Caco-2 (cell line): Measurements from ENCODE around the gene SDCCAG8. TPM values are rescaled to one million over a fixed set of nuclear protein-coding genes. Genes with fewer than 3 reads are reported as not detected.

Experiments
- BruUV-seq: library from RNA; stranded (reverse); fragments of 400-500 nt; replicated peaks from 2 replicates; lab custom pipeline; 2021; lab: Mats Ljungman, UMichigan
- CTCF ChIA-PET: fragments of 300-600 bp; sonication (Branson Sonifier 250); formaldehyde crosslinking; loops from one replicate; lab custom pipeline; 2022; ENCODE audit warnings: antibody characterized with exemption; lab: Charles Lee
- POLR2A ChIA-PET: fragments of 300-600 bp; sonication (Branson Sonifier 250); formaldehyde crosslinking; loops from one replicate; lab custom pipeline; 2022; ENCODE audit warnings: antibody characterized with exemption; lab: Charles Lee
- DNase-seq, 2 experiments: peaks; one replicate each; pipeline versions ENCODE4 v3.0.0 to v3.0.0-alpha.2; 2020 to 2022
- H3K27me3 ChIP-seq: replicated peaks from 2 replicates; pipeline ENCODE4 v1.6.0; 2011; ENCODE audit warnings: low read length; ENCODE audit not compliant: control insufficient read depth, insufficient read depth
- H3K36me3 ChIP-seq: 2 replicates; pipeline ENCODE4 v1.5.1; 2011; ENCODE audit warnings: low read length; ENCODE audit not compliant: control insufficient read depth, insufficient read depth
- H3K4me1 ChIP-seq: fragments of 250-450 bp; sonication (Bioruptor Pico); 2 replicates; pipeline ENCODE4 v1.5.1; 2020; ENCODE audit warnings: mild to moderate bottlenecking
- H3K4me3 ChIP-seq: 2 replicates; pipeline ENCODE4 v1.5.1; 2011; ENCODE audit warnings: low read depth, mild to moderate bottlenecking, control low read depth, low read length
- H3K9me3 ChIP-seq: fragments of 250-450 bp; sonication (Bioruptor Pico); 2 replicates; pipeline ENCODE4 v1.5.1; 2020; ENCODE audit warnings: mild to moderate bottlenecking, moderate library complexity
- H3K27ac Mint-ChIP-seq: one replicate; pipeline ENCODE4 v1.8.0; 2022; ENCODE audit warnings: mixed read lengths; ENCODE audit not compliant: unreplicated experiment
- H3K27me3 Mint-ChIP-seq: one replicate; pipeline ENCODE4 v1.8.0; 2022; ENCODE audit warnings: mixed read lengths; ENCODE audit not compliant: insufficient read depth, unreplicated experiment
- H3K36me3 Mint-ChIP-seq: one replicate; pipeline ENCODE4 v1.8.0; 2022; ENCODE audit warnings: mild to moderate bottlenecking, mixed read lengths; ENCODE audit not compliant: insufficient read depth, unreplicated experiment
- H3K4me1 Mint-ChIP-seq: one replicate; pipeline ENCODE4 v1.8.0; 2022; ENCODE audit warnings: low read depth, mixed read lengths; ENCODE audit not compliant: unreplicated experiment
- H3K4me3 Mint-ChIP-seq: one replicate; pipeline ENCODE4 v1.8.0; 2022; ENCODE audit warnings: mild to moderate bottlenecking, moderate library complexity, mixed read lengths; ENCODE audit not compliant: unreplicated experiment
- H3K9me3 Mint-ChIP-seq: one replicate; pipeline ENCODE4 v1.8.0; 2022; ENCODE audit warnings: mixed read lengths; ENCODE audit not compliant: unreplicated experiment
- intact Hi-C: fragments of 100-400 bp; cut with micrococcal nuclease; formaldehyde crosslinking; loops from one replicate; pipeline ENCODE4 v1.10.0; 2022; ENCODE audit not compliant: unreplicated experiment
- total RNA-seq: library from RNA; stranded (reverse); gene quantifications from 2 replicates; pipeline ENCODE4 v1.2.3, GENCODE V29; 2022
- TF ChIP-seq, protein P1 (sequence below), 2 experiments: fragments of 200-600 bp in 1 of 2; IDR thresholded peaks; 1 replicate in 1 of 2; 2 replicates in 1 of 2; pipeline versions ENCODE4 v1.5.1 to v1.8.0; 2011 to 2022; ENCODE audit warnings: antibody characterized with exemption in 1 of 2, control low read depth in 1 of 2, inconsistent platforms in 1 of 2, low read depth in 1 of 2, low read length in 1 of 2, mild to moderate bottlenecking in 1 of 2, moderate library complexity in 1 of 2; ENCODE audit not compliant: insufficient read depth in 1 of 2, severe bottlenecking in 1 of 2, unreplicated experiment in 1 of 2

Gene SDCCAG8
- total RNA-seq, 1 experiment from 2014 or later: 23.0 TPM

- H3K4me1 ChIP-seq: no peaks in the 10 kb centered on the region
- intact Hi-C loops: no loop called here
- no peaks in the 10 kb centered on the region for H3K36me3 ChIP-seq
- CTCF ChIA-PET: no interaction called here
- peak in 1 of 2 experiments; percentile 29 for DNase-seq
- Mint-ChIP-seq H3K4me3 (no peak overlapping the region), H3K9me3 (peaks cover 10% of the 10 kb centered on the region), H3K36me3 (no peaks in the 10 kb centered on the region), H3K27me3 (no peaks in the 10 kb centered on the region), H3K27ac (peak overlapping the region; percentile 64), H3K4me1 (no peaks in the 10 kb centered on the region)
- TF ChIP-seq, protein P1, sequence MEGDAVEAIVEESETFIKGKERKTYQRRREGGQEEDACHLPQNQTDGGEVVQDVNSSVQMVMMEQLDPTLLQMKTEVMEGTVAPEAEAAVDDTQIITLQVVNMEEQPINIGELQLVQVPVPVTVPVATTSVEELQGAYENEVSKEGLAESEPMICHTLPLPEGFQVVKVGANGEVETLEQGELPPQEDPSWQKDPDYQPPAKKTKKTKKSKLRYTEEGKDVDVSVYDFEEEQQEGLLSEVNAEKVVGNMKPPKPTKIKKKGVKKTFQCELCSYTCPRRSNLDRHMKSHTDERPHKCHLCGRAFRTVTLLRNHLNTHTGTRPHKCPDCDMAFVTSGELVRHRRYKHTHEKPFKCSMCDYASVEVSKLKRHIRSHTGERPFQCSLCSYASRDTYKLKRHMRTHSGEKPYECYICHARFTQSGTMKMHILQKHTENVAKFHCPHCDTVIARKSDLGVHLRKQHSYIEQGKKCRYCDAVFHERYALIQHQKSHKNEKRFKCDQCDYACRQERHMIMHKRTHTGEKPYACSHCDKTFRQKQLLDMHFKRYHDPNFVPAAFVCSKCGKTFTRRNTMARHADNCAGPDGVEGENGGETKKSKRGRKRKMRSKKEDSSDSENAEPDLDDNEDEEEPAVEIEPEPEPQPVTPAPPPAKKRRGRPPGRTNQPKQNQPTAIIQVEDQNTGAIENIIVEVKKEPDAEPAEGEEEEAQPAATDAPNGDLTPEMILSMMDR (IDR thresholded peaks at IDR 0.05; ENCODE audit: insufficient read depth in 1 of 2, low read depth in 1 of 2, low read length in 1 of 2, severe bottlenecking in 1 of 2, unreplicated experiment in 1 of 2): no peak
- H3K9me3 ChIP-seq: no peaks in the 10 kb centered on the region
- H3K4me3 ChIP-seq: no peak overlapping the region
- POLR2A ChIA-PET: no interaction called here
- no TSS peak for BruUV-seq
- no peaks in the 10 kb centered on the region for H3K27me3 ChIP-seq
Observed at GRCh38 chr1:243482141-243483022, 226.5 kb downstream of the SDCCAG8 start.

- Histone ChIP-seq H3K4me3 (no peak overlapping the region), H3K9me3 (no peaks in the 10 kb centered on the region), H3K36me3 (no peaks in the 10 kb centered on the region), H3K4me1 (no peaks in the 10 kb centered on the region), H3K27me3 (no peaks in the 10 kb centered on the region)
- Mint-ChIP-seq H3K36me3 (no peaks in the 10 kb centered on the region), H3K9me3 (peaks cover 10% of the 10 kb centered on the region), H3K27me3 (no peaks in the 10 kb centered on the region), H3K27ac (no peak overlapping the region), H3K4me3 (no peak overlapping the region), H3K4me1 (no peaks in the 10 kb centered on the region)
- CTCF ChIA-PET: no interaction called here
- intact Hi-C loops: no loop called here
- TF ChIP-seq, protein P1 (IDR thresholded peaks at IDR 0.05; ENCODE audit: insufficient read depth in 1 of 2, low read depth in 1 of 2, low read length in 1 of 2, severe bottlenecking in 1 of 2, unreplicated experiment in 1 of 2): no peak
- no peak for DNase-seq
- BruUV-seq: no TSS peak
- POLR2A ChIA-PET: no interaction called here
Observed at GRCh38 chr1:243483071-243483771, 227.4 kb downstream of the SDCCAG8 start.

- TF ChIP-seq, protein P1 (IDR thresholded peaks at IDR 0.05; ENCODE audit: insufficient read depth in 1 of 2, low read depth in 1 of 2, low read length in 1 of 2, severe bottlenecking in 1 of 2, unreplicated experiment in 1 of 2): no peak
- Mint-ChIP-seq H3K27me3 (no peaks in the 10 kb centered on the region), H3K9me3 (peaks cover 10% of the 10 kb centered on the region), H3K4me3 (no peak overlapping the region), H3K4me1 (no peaks in the 10 kb centered on the region), H3K36me3 (no peaks in the 10 kb centered on the region), H3K27ac (peak overlapping the region; percentile 15)
- H3K4me3 ChIP-seq: no peak overlapping the region
- H3K4me1 ChIP-seq: no peaks in the 10 kb centered on the region
- no peaks in the 10 kb centered on the region for H3K9me3 ChIP-seq
- POLR2A ChIA-PET: no interaction called here
- H3K36me3 ChIP-seq: no peaks in the 10 kb centered on the region
- CTCF ChIA-PET: no interaction called here
- no peak for DNase-seq
- no TSS peak for BruUV-seq
- intact Hi-C loops: no loop called here
- H3K27me3 ChIP-seq: no peaks in the 10 kb centered on the region
Observed at GRCh38 chr1:243483952-243484351, 228.1 kb downstream of the SDCCAG8 start.
